B cell (primary cell): Measurements from ENCODE around the gene DDX25.

Experiments
- EZH2 ChIP-seq: IDR thresholded peaks from 2 replicates; pipeline ENCODE4 v1.6.1; 2012; ENCODE audit warnings: borderline replicate concordance, low read depth, mild to moderate bottlenecking, moderate library complexity, low read length; ENCODE audit not compliant: insufficient read depth, poor library complexity, severe bottlenecking
- TF ChIP-seq, protein P1 (sequence below): fragments of 200-600 bp; IDR thresholded peaks from one replicate; pipeline ENCODE4 v1.8.0; 2022; ENCODE audit warnings: antibody characterized with exemption, mild to moderate bottlenecking

DNA sequence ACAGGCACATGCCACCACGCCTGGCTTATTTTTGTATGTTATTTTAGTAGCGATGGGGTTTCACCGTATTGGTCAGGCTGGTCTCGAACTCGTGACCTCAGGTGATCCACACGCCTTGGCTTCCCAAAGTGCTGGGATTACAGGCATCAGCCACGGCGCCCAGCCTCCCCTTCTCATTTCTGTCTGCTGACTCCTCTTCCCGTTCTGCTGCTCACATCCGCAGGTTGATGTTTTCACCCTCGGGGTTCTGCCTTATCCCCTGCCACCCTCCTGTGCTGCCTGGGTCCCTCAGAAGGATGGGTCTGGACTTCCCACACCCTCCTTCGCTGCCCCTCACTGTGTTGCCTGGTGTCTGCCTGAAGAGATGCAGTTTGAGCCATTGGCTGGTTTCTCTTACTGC is 22.4 kb downstream of the DDX25 start:
- TF ChIP-seq, protein P1, sequence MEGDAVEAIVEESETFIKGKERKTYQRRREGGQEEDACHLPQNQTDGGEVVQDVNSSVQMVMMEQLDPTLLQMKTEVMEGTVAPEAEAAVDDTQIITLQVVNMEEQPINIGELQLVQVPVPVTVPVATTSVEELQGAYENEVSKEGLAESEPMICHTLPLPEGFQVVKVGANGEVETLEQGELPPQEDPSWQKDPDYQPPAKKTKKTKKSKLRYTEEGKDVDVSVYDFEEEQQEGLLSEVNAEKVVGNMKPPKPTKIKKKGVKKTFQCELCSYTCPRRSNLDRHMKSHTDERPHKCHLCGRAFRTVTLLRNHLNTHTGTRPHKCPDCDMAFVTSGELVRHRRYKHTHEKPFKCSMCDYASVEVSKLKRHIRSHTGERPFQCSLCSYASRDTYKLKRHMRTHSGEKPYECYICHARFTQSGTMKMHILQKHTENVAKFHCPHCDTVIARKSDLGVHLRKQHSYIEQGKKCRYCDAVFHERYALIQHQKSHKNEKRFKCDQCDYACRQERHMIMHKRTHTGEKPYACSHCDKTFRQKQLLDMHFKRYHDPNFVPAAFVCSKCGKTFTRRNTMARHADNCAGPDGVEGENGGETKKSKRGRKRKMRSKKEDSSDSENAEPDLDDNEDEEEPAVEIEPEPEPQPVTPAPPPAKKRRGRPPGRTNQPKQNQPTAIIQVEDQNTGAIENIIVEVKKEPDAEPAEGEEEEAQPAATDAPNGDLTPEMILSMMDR, result no peak
- TF ChIP-seq EZH2, result no peak
